SK-N-SH (cell line): ENCODE measurements around the gene OPN3. TPM values are rescaled to one million over a fixed set of nuclear protein-coding genes. Genes with fewer than 3 reads are reported as not detected.

Experiments
- CTCF ChIA-PET: fragments of 300-600, 350-600 bp; formaldehyde crosslinking; extraction: SDS; loops from one replicate; lab custom pipeline; 2021; lab: Yijun Ruan, JAX
- POLR2A ChIA-PET: fragments of 350-600 bp; sonication (Branson Sonifier 250); formaldehyde crosslinking; extraction: SDS; loops from one replicate; lab custom pipeline; 2020; ENCODE audit warnings: antibody characterized with exemption, inconsistent platforms; lab: Yijun Ruan, JAX
- DNase-seq: peaks from one replicate; pipeline ENCODE4 v3.0.0; 2012
- H2AFZ ChIP-seq: fragments of 200-600 bp; sonication (generic); 2 replicates; pipeline ENCODE4 v1.8.1; 2016; ENCODE audit warnings: antibody characterized with exemption, mild to moderate bottlenecking, low read depth
- H3F3A ChIP-seq: fragments of 200-600 bp; sonication (generic); replicated peaks from 2 replicates; pipeline ENCODE3; 2016; ENCODE audit warnings: antibody characterized with exemption, mild to moderate bottlenecking; ENCODE audit not compliant: insufficient read depth
- H3K27ac ChIP-seq, 2 experiments: fragments of 200-500 bp in 1 of 2; fragments of 200-600 bp in 1 of 2; sonication (Bioruptor generic) in 1 of 2; sonication (generic), shearing (Covaris generic) in 1 of 2; 2 replicates each; pipeline versions ENCODE4 v1.5.1 to v1.6.1; 2014 to 2016; ENCODE audit warnings: low read depth in 2 of 2, inconsistent platforms in 1 of 2, low read length in 1 of 2, mild to moderate bottlenecking in 1 of 2, mixed read lengths in 1 of 2
- H3K27me3 ChIP-seq: fragments of 200-600 bp; sonication (generic), shearing (Covaris generic); 2 replicates; pipeline ENCODE4 v1.6.1; 2016; ENCODE audit warnings: mixed run types; ENCODE audit not compliant: insufficient read depth
- H3K36me3 ChIP-seq, 2 experiments: fragments of 200-500 bp in 1 of 2; fragments of 200-600 bp in 1 of 2; sonication (Bioruptor generic) in 1 of 2; sonication (generic) in 1 of 2; replicated peaks in 1 of 2; 2 replicates each; pipeline versions ENCODE3 to v1.5.1; 2014 to 2016; ENCODE audit warnings: low read length in 1 of 2, mild to moderate bottlenecking in 1 of 2; ENCODE audit not compliant: insufficient read depth in 2 of 2, control insufficient read depth in 1 of 2
- H3K4me1 ChIP-seq, 2 experiments: fragments of 200-500 bp in 1 of 2; fragments of 200-600 bp in 1 of 2; sonication (Bioruptor generic) in 1 of 2; sonication (generic), shearing (Covaris generic) in 1 of 2; 2 replicates each; pipeline versions ENCODE4 v1.5.1 to v1.6.1; 2014 to 2016; ENCODE audit warnings: low read depth in 1 of 2, low read length in 1 of 2, mixed run types in 1 of 2; ENCODE audit not compliant: insufficient read depth in 2 of 2, control insufficient read depth in 1 of 2
- H3K4me2 ChIP-seq: fragments of 200-600 bp; sonication (generic), shearing (Covaris generic); 2 replicates; pipeline ENCODE4 v1.6.1; 2017; ENCODE audit warnings: mixed run types
- H3K4me3 ChIP-seq, 2 experiments: fragments of 200-500 bp in 1 of 2; fragments of 200-600 bp in 1 of 2; sonication (Bioruptor generic) in 1 of 2; sonication (generic), shearing (Covaris generic) in 1 of 2; 2 replicates each; pipeline versions ENCODE4 v1.5.1 to v1.8.1; 2014 to 2016; ENCODE audit warnings: low read depth in 2 of 2, inconsistent platforms in 1 of 2, low read length in 1 of 2, mild to moderate bottlenecking in 1 of 2, mixed read lengths in 1 of 2, moderate library complexity in 1 of 2
- H3K79me2 ChIP-seq: fragments of 200-600 bp; sonication (generic); 2 replicates; pipeline ENCODE4 v1.8.1; 2017; ENCODE audit warnings: mild to moderate bottlenecking; ENCODE audit not compliant: insufficient read depth
- H3K9ac ChIP-seq: fragments of 200-600 bp; sonication (generic); 2 replicates; pipeline ENCODE4 v1.6.1; 2017; ENCODE audit warnings: mixed run types
- H3K9me2 ChIP-seq: fragments of 200-600 bp; sonication (generic); 2 replicates; pipeline ENCODE4 v1.6.1; 2017; ENCODE audit warnings: mixed run types
- H3K9me3 ChIP-seq: fragments of 200-600 bp; sonication (generic); 2 replicates; pipeline ENCODE4 v1.6.1; 2017; ENCODE audit warnings: mixed run types, mild to moderate bottlenecking, moderate library complexity
- H4K20me1 ChIP-seq: fragments of 200-600 bp; sonication (generic); 2 replicates; pipeline ENCODE4 v1.6.1; 2017; ENCODE audit warnings: mild to moderate bottlenecking, mixed run types; ENCODE audit not compliant: insufficient read depth
- CHD2 ChIP-seq: fragments of 150-350 bp; IDR thresholded peaks from 2 replicates; pipeline ENCODE4 v1.6.1; 2018; ENCODE audit warnings: low read length; ENCODE audit not compliant: partially characterized antibody
- EZH2phosphoT487 ChIP-seq: fragments of 200-600 bp; sonication (generic); IDR thresholded peaks from 2 replicates; pipeline ENCODE4 v1.6.1; 2017; ENCODE audit warnings: low read depth, mixed run types, mild to moderate bottlenecking, antibody characterized with exemption, moderate library complexity, borderline replicate concordance
- JUND ChIP-seq: IDR thresholded peaks from 2 replicates; pipeline ENCODE4 v1.4.0; 2012
- MXI1 ChIP-seq: IDR thresholded peaks from 2 replicates; pipeline ENCODE4 v1.6.1; 2012; ENCODE audit warnings: mild to moderate bottlenecking, low read depth, low read length, improper control_type of control experiment
- PBX3 ChIP-seq: IDR thresholded peaks from 2 replicates; pipeline ENCODE4; 2012
- RAD21 ChIP-seq: IDR thresholded peaks from 2 replicates; pipeline ENCODE4 v1.6.1; 2012; ENCODE audit warnings: mild to moderate bottlenecking, low read length
- RXRA ChIP-seq: IDR thresholded peaks from 2 replicates; pipeline ENCODE4 v1.4.0; 2012; ENCODE audit warnings: low read depth, mild to moderate bottlenecking, borderline replicate concordance
- TEAD4 ChIP-seq: IDR thresholded peaks from 2 replicates; pipeline ENCODE4 v1.4.0; 2012; ENCODE audit warnings: mild to moderate bottlenecking, borderline replicate concordance; ENCODE audit not compliant: insufficient read depth
- USF1 ChIP-seq: IDR thresholded peaks from 2 replicates; pipeline ENCODE4 v1.4.0; 2012; ENCODE audit warnings: low read depth, borderline replicate concordance
- USF2 ChIP-seq: fragments of 150-350 bp; IDR thresholded peaks from 2 replicates; pipeline ENCODE4 v1.6.1; 2017; ENCODE audit warnings: antibody characterized with exemption, low read length, low read depth, borderline replicate concordance
- YY1 ChIP-seq: IDR thresholded peaks from 2 replicates; pipeline ENCODE4 v1.4.0; 2012; ENCODE audit warnings: low read depth, mild to moderate bottlenecking
- WGBS: methylation state at CpG from one replicate; pipeline ENCODE4 v1.1.6; 2017; ENCODE audit warnings: low lambda C conversion rate; 5-methylcytosine and 5-hydroxymethylcytosine counted together
- polyA plus RNA-seq, 3 experiments: library from polyadenylated mRNA; depleted of rRNA; stranded (reverse); fragments of >200 nt; gene quantifications; 2 replicates each; pipeline ENCODE4 v1.2.3, GENCODE V29; 2012

The OPN3 gene
- polyA plus RNA-seq, 1 of the 3 experiments (the other 2 are of a cell fraction): 7.8 TPM

- peak overlapping the region; percentile 81 for H3K4me2 ChIP-seq
- peak overlapping the region in 1 of 2 experiments; percentile 82; a peak in 1 of 4 replicates for H3K27ac ChIP-seq
- peaks cover 35% of the 10 kb centered on the region for H3K79me2 ChIP-seq
- H3K27me3 ChIP-seq: no peaks in the 10 kb centered on the region
- H4K20me1 ChIP-seq: no peaks in the 10 kb centered on the region
- ChIA-PET CTCF (interaction anchor here (0.6 to 2.4 kb wide), 4 partner anchors 10 to 29 kb away, joined by 3 to 10 read pairs (median 5); no protein-coding TSS in a partner anchor), POLR2A (no interaction called here)
- H2AFZ ChIP-seq: peak overlapping the region; percentile 72
- 10% methylated on average over 11 of the region's 11 CpGs for WGBS
- DNase-seq: no peak
- peaks cover 11 to 23% of the 10 kb centered on the region in 2 experiments for H3K4me1 ChIP-seq
- peak overlapping the region; percentile 86 for H3K9ac ChIP-seq
- H3K4me3 ChIP-seq: peak overlapping the region; percentile 85 to 95
- TF ChIP-seq MXI1: no peak
- no peak for TF ChIP-seq RXRA
- 0 out of 2 replicates have a peak, but pooled peaks have one; percentile 33 for TF ChIP-seq YY1
- TF ChIP-seq JUND: no peak
- TF ChIP-seq USF2: no peak
- TF ChIP-seq RAD21: no peak
- no peak for TF ChIP-seq TEAD4
- no peak for TF ChIP-seq PBX3
- H3F3A ChIP-seq: no peaks in the 10 kb centered on the region
- H3K36me3 ChIP-seq: peaks cover 10 to 23% of the 10 kb centered on the region in 2 experiments
- H3K9me2 ChIP-seq: no peaks in the 10 kb centered on the region
- H3K9me3 ChIP-seq: no peaks in the 10 kb centered on the region
Observed at GRCh38 chr1:241638909-241639622, 1.1 kb downstream of the OPN3 start.

GRCh38 chr1:241638099-241638682 lies 2.0 kb downstream of the OPN3 start:
- Histone ChIP-seq H3K79me2 (peaks cover 35% of the 10 kb centered on the region), H3K27ac (no peak overlapping the region), H3K27me3 (no peaks in the 10 kb centered on the region), H3F3A (no peaks in the 10 kb centered on the region), H3K9me3 (no peaks in the 10 kb centered on the region), H3K4me3 (peak overlapping the region in 1 of 2 experiments; percentile 17; a peak in 1 of 4 replicates), H3K36me3 (peaks cover 13 to 28% of the 10 kb centered on the region in 2 experiments), H3K9ac (no peak overlapping the region), H3K4me2 (peak overlapping the region; percentile 81), H4K20me1 (no peaks in the 10 kb centered on the region), H3K9me2 (no peaks in the 10 kb centered on the region), H3K4me1 (peaks cover 11 to 23% of the 10 kb centered on the region in 2 experiments), H2AFZ (peak overlapping the region; percentile 72; the same call in 1 of the 2 replicates)
- WGBS: 73% methylated on average over 5 of the region's 5 CpGs
- TF ChIP-seq CHD2 (no peak), PBX3 (no peak), EZH2phosphoT487 (no peak), USF2 (no peak), JUND (no peak), USF1 (no peak)
- POLR2A ChIA-PET: no interaction called here
- DNase-seq: no peak
- CTCF ChIA-PET: interaction anchor here (1.2 to 2.4 kb wide), 3 partner anchors 11 to 29 kb away, joined by 4 to 10 read pairs (median 6); no protein-coding TSS in a partner anchor
